ENCODE measurements around the gene SRI.

DNA sequence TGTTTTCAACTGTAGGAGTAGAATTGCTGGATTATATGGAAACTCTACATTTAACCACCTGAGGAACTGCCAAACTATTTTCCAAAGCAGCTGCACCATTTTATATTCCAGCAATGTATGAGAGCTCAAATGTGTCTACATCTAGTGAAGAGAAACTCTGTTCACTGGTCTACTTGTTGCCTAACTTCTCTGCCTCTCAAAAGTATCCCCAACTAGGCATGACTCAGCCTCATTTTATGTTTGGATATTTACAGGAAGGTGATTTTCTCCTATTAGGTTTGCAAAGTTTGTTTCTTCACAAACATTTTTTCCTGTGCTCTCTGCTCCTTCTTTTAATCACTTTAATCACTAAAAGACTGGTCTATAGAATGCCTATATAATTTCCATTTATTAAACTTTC, 37.1 kb upstream of the SRI start:
- TF ChIP-seq CTCF (IDR thresholded peaks at IDR 0.05; ENCODE audit: poor library complexity) (no peak), EZH2 (IDR thresholded peaks at IDR 0.05; ENCODE audit: borderline replicate concordance) (no peak)
